Stimulated activated CD8-positive, alpha-beta memory T cell treated with anti-CD3 and anti-CD28 coated beads, Interleukin-12 subunit alpha, Interleukin-12 subunit beta, amount 100 ng/mL, for 1 hour (primary cell): ENCODE results near the gene TASOR2.

ENCODE experiments used
- DNase-seq: peaks from one replicate; pipeline ENCODE4 v3.0.0-alpha.2; 2020; ENCODE audit warnings: low read depth

Gene TASOR2

DNA sequence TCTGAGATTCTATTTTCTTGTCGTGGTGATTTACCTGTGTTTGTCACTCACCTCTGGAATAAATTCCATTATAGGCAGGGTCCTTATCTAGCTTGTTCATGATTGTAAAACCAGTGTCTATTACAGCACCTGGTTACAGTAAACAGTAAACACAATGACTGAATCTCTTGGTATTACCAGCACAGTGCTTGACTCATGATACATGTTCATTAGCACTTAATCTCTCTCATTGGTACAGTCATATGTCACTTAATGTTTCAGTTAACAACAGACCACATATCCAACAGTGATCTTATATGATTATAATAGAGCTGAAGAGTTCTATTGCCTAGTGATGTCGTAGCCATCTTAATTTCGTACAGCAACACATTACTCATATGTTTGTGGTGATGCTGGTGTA is 1.6 kb upstream of the TASOR2 start:
- DNase-seq: no peak

DNA sequence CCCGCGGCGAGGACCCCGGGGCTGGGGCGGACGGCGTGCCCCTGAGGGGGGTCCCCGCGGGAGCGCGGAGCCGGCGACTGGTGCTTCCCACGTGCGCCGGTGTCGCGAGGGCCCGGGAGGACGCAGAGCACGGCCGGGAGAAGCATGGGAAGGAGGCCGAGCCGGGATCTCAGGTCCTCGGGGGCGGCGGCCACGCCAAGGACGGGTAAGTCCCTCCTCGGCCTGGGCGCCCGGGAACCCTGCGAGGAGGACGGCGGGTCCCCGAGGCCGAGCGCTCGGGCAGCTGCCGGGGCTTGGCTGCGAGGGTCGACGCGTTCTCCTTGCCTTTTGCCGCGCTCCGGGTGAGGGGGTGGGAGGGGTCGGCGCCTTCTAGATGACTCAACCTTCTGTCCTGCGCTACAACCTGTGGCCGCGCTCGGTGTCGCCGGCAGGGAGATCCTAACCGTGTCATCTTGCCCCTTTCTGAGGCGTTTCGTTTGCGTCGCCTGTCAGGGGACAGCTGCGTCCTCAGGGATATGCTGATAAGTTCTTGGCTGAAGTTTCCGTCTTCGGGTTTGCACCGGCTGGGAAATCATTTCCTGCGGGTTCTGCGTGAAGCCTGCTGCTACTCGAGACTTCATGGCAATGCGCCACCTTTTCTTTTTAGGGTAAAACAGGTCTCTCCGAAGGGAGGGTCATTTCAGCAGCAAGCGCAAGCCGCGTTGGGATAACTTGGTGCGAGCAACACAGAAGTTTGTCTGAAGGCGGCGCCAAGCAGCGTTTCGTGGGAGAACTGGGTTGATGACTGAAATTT is 529 bp downstream of the TASOR2 start:
- peak; percentile 44 for DNase-seq

DNA sequence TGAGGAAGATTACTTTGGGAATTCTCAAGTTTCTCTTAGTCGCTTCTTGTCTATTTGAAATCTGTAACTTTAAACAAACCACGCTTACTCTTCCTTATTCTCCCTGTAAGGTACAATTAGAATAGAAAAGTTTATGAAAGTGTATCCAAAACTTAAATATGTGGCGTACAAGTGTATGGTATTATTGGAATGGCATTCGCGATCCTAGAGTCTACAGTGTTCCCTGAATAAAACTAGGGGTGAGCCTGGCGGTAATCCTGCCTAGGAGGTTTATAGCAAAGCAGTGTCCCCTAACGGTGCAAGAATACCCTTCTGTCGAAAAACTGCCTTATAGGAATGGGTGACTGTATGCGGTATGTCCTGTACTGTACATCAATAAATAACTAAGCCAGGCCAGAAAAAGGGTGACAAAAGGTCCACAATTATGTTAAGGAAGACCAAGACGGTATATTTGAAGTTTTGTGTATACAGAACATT is 1.2 kb downstream of the TASOR2 start:
- DNase-seq: no peak

DNA sequence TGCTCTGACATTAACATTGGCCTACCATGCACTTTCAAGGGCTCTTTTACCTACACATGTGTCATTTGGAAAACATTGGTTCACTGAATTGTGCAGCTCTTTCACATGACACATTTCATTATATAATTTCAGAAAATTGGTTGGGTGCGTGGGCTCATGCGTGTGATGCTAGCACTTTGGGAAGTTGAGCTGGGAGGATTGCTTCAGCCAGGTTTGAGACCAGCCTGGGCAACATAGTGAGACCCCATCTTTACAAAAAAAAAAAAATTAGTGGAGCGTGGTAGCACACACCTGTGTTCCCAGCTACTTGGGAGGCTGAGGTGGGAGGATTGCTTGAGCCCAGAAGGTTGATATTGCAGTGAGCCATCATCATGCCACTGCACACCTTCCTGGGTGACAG is 3.9 kb downstream of the TASOR2 start:
- no peak for DNase-seq

DNA sequence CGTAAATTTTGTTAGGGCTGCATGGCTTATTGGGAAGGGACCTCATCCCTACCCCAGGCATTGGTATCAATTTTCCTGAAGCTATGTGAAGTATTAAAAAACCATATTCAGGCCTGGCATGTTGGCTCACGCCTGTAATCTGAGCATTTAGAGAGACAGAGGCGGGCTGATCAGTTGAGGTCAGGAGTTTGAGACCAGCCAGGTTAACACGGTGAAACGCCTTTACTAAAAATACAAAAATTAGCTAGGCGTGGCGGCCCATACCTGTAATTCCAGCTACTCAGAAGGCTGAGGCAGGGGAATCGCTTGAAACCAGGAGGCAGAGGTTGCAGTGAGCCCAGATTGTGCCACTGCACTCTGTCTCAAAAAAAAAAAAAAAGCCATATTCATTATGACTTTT is 7.1 kb downstream of the TASOR2 start:
- DNase-seq: no peak

DNA sequence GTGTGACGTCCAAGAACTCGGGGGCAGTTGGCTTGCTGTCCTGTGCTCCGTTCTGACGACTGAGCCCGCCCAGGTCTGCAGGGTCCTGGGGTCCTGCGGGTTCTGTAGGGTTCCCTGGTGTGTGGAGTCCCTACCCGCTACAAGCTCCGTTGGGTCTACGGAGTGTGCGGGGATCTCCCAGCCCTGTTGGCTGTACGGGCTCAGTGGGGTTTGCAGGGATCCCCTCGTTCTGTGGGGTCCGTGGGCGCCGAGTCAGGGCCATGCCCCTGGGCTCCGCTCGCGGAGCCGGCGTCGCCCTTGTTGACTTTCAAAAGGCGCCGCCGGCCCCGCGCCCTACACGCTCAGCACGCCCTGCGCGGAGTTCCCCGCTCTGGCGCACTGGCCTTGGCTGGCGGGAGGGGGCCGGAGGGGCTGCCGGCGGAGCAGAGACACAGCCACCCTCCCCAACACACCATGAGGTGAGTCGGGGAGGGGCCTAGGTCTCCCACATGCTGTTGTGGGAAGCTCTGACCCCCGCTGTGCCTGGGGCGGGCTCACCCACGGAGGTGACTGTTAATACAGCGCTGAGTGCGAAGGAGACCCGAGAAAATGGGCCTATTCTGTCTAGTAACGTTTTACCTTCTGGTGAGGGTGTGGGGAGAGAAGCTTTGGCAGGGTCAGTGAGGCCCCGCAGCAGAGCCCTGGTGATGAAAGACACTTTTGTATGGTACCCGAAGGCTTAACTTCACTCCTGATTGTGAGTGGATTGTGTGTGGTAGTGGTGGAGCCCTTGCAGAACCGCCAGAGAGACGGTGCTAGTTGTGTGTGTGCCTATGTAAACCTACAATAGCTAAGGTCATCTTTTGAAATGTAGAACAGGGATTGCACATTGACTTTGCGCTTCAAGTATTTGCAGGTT is 8.1 kb downstream of the TASOR2 start:
- DNase-seq: peak; percentile 31

DNA sequence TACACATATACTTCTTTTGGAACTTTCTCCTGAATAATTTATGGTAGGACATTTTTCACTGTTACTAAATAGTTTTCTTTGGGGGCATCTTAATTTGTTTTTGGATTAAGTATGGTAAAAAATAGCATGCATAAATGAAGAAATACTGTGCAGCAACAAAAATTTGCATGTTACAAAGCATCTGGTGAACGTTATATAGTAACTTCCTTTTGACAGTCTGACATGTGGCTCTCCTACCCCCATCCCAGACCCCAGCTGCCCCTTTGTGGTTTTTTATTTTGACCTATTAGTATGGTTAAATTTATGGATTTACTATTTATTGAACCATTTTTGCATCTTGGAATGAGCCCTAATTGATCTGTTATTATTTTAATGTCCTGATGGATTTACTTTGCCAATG is 9.9 kb downstream of the TASOR2 start:
- DNase-seq: no peak

DNA sequence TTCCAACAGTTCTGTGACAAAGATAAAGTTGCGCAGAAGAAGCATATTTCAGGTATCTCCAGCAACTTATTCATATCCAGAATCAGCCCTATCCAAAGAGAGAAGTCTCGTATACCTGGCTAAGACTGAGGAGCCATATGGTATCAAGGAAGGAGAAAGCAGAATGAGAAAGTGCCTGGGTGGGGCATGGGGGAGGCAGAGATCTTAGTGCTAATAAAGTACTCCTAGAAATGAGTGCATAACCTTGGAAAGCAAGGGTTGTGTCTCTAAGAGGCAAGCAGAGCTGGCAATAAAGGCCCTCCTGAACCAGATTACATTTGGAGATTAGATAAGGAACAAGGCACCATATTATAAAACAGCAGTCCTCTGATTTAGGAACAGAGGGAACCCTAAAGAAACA is 12.7 kb downstream of the TASOR2 start:
- DNase-seq: no peak

DNA sequence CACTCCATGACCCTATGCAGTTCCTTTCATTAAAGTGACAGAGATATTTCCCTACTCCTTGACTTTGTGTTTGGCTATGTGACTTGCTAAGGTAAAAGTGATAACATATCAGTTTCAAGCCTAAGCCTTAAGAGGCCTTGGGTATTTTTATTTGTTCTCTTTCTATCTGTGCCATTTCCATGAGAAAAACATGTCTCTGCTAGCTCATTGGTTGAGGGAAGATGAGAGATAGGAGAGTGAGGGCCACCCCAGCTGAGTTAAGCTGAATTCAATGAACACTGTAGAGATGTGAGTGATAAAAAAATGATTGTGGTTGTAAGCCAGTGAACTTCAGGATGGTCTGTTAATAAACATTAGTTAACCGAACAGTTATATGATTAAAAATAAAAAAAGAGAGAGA is 13.4 kb downstream of the TASOR2 start:
- DNase-seq: no peak

DNA sequence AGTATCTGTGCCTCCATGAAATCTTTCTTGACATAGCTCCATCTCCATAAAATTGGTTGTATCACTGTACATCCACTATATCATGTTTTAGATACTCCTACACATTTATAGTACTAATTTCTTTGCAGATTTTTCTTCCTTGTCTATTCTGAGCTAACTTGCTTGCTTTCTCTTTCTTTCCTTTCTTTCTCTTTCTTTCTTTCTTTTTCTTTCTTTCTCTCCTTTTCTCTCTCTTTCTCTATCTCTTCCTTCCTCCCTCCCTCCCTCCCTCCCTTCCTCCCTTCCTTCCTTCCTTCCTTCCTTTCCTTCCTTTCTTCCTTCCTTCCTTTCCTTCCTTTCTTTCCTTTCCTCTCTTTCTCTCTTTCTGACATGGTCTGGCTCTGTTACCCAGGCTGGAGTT is 23.7 kb downstream of the TASOR2 start:
- no peak for DNase-seq

DNA sequence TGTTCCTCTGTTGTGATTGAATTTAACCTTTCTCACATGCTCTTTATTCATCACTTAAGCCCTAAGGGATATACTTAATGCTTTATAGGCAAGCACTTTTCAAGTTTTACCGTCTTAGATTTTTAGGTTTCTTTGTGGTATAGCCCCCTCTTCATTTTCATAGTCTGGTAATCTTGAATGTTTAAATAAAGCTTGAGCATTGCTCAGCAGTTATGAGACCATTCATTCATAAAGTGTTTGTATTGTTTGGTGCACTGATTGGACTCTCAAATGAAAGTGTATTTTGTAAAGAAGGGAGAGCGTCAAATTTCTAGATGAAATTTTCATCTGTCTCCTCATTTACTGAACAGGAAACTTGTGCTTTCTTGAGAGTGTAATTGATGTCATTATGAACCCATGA is 25.2 kb downstream of the TASOR2 start:
- no peak for DNase-seq

DNA sequence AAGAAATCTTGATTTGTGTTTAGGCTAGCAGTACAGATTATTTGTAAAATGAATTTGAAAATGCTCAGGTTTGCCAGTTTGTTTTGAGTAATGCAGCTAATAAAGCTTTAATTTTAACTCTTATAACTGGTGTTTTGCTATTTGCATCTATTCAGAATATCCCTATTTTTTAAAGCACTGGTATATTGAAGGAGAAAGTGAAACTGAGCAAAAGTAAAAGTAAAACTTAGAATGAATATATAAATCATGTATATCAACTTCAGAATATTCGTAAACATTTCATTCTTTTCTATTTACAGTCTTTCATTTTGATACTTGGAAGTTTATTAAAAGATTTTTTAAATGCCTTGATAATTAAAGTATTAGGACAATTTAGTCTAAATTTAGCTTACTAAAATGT is 26.2 kb downstream of the TASOR2 start:
- no peak for DNase-seq

DNA sequence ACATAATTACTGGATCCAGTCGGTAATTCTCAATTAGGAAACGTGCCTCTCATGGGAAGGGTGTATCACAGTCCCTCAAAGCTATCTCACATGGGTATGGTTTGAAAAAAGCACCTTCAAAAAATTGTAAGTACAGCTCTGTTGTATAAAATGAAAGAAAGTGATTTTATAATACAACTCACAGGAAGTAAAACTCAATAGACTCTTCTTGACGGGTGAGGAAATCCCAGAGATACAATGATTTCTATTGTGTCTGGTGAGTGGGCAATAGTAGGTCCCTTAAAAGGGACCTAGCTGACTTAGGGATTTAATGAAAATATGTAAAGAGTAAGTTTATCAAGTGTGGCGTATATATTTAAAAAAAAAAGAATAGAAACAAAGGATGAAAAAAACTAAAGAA is 27.0 kb downstream of the TASOR2 start:
- no peak for DNase-seq

DNA sequence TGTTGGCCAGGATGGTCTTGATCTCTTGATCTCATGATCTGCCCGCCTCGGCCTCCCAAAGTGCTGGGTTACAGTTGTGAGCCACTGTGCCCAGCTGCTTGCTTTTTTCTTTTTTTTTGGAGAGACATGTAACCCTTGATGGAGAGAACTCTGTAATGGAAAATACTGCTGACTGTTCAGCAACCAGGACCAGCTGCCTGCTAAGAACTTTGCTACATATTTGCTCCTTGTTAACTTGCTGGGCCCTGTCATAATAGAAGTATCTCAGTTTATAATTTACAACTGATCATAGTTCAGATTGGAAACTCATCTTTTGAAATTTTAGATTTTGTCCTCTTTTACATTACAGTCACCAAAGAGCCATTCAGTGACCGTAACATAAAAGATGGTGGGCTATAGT is 34.9 kb downstream of the TASOR2 start:
- DNase-seq: no peak

DNA sequence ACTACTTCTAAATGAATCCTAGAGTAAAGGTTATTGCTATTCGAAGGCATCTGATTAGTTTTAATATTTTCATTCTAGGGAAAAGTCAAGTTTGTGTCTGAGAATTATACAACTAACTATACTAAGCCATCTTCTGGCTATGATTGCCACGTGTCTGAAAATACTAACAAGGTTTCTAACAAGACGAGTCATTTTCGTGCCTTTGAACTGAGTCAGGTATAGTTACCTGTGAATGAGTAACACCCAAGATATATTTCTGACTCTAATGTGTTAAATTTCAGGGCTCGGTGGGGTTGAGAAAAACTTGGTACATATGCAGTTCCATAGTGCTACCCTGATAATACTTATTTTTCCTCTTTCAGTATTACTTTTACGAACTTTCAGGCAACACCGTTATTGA is 35.5 kb downstream of the TASOR2 start:
- no peak for DNase-seq

DNA sequence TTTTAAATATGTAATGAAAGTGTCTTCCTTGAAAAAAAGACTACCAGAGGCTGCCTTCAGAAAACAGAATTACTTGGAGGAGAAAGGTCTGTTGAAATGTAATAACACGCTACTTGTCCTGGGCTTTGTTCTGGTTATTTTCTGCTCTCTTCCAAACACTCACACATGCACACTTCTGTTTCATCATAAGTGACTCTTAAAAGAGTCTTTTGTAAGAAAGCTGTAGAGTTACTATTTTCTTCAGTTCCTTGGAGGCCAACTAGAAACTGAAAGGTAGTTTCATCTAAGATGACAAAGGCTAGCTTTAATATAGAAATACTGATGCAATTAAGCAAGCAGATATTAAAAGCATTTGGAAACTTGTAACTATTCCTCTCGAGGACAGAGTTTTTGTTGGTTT is 39.1 kb downstream of the TASOR2 start:
- no peak for DNase-seq

DNA sequence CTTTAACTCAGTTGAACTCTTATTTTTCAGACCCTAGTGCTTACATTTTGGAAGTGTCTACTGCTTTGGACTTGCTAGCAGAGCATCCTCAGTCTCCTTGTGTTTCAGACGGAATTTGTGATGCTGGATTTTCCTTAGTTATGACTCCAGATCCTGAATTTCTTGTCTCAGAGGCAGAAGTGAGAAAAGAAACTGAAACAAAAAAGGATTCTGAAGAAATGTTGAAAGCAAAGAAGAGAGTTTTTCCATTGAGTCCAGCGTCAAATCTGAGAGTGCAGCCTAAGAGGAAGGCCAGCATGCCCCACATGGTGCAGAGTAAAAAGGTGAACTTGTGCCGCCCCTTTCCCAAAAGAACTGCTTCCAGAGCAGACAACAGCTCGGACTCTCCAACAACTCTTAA is 46.1 kb downstream of the TASOR2 start:
- no peak for DNase-seq

DNA sequence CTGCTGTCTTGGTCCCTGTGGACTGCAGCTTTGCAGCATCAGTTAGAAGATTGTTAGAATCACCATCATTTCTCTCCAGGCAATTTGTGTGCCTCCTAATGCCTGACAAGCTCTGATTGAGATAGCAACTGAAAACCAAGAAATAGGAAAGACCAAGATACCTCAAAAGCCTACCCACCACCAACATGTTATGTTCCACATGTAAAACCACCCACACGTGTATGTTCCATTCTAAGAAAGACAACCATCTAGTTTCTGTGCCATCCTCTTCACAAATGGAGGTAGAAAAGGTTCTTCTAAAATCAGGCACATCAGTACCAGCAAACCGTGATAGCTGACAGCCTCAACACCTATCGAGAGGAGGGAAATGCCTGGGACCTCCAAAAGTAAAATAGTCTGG is 46.9 kb downstream of the TASOR2 start:
- DNase-seq: no peak

DNA sequence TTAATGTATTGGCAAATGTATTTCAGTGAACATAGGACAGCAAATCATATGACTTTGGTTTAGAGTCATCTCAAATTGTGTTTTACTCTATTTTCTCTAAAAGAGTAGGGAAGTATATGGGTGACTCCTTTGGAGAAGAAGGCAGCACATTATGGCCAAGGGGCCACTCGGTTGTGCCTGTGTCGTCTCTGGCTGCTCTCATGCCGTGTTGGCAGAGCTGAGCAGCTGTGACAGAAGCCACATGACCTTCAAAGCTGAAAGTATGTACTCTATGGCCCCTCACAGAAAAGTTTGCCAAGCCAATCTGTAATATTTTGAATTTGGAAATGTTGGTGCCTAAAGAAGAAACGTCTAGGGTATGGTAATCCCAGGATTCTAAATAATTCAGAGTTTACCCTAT is 47.5 kb downstream of the TASOR2 start:
- DNase-seq: no peak
